GM23248 (cell line): ENCODE results near the gene RBMS1. TPM values are rescaled to one million over a fixed set of nuclear protein-coding genes. Genes with fewer than 3 reads are reported as not detected.

Experiments
- DNase-seq: peaks from one replicate; pipeline ENCODE4 v3.0.0-alpha.2; 2015
- H2AFZ ChIP-seq: fragments of 200-600 bp; sonication (generic); 2 replicates; pipeline ENCODE4 v1.6.1; 2016; ENCODE audit warnings: antibody characterized with exemption
- H3F3A ChIP-seq: fragments of 200-600 bp; sonication (generic); 2 replicates; pipeline ENCODE4 v1.6.1; 2016; ENCODE audit warnings: mild to moderate bottlenecking, antibody characterized with exemption, mixed run types; ENCODE audit not compliant: insufficient read depth
- H3K27ac ChIP-seq: fragments of 200-600 bp; sonication (generic); 2 replicates; pipeline ENCODE4 v1.5.1; 2016; ENCODE audit warnings: mild to moderate bottlenecking
- H3K27me3 ChIP-seq: fragments of 200-600 bp; sonication (generic); replicated peaks from 2 replicates; pipeline ENCODE4 v1.6.1; 2016; ENCODE audit warnings: mild to moderate bottlenecking; ENCODE audit not compliant: insufficient read depth
- H3K36me3 ChIP-seq: fragments of 200-600 bp; sonication (generic); 2 replicates; pipeline ENCODE4 v1.6.1; 2016; ENCODE audit warnings: low read depth, mild to moderate bottlenecking
- H3K4me1 ChIP-seq: fragments of 200-600 bp; sonication (generic); 2 replicates; pipeline ENCODE4 v1.6.1; 2016; ENCODE audit warnings: mild to moderate bottlenecking; ENCODE audit not compliant: insufficient read depth
- H3K4me2 ChIP-seq: fragments of 200-600 bp; sonication (generic); one replicate; pipeline ENCODE4 v1.6.1; 2016; ENCODE audit warnings: mild to moderate bottlenecking; ENCODE audit not compliant: unreplicated experiment
- H3K4me3 ChIP-seq: fragments of 200-600 bp; sonication (generic); 2 replicates; pipeline ENCODE4 v1.5.1; 2016; ENCODE audit warnings: mild to moderate bottlenecking
- H3K79me2 ChIP-seq: fragments of 200-600 bp; sonication (generic); 2 replicates; pipeline ENCODE4 v1.6.1; 2016; ENCODE audit warnings: mild to moderate bottlenecking; ENCODE audit not compliant: insufficient read depth
- H3K9ac ChIP-seq: fragments of 200-600 bp; sonication (generic); 2 replicates; pipeline ENCODE4 v1.6.1; 2016; ENCODE audit warnings: mild to moderate bottlenecking
- H3K9me2 ChIP-seq: fragments of 200-600 bp; sonication (generic); 2 replicates; pipeline ENCODE4 v1.6.1; 2016; ENCODE audit warnings: mixed run types, mild to moderate bottlenecking, moderate library complexity; ENCODE audit not compliant: insufficient read depth
- H3K9me3 ChIP-seq: fragments of 200-600 bp; sonication (generic); one replicate; pipeline ENCODE4 v1.6.1; 2017; ENCODE audit warnings: low read depth
- H4K20me1 ChIP-seq: fragments of 200-600 bp; sonication (generic); 2 replicates; pipeline ENCODE4 v1.6.0; 2016; ENCODE audit not compliant: insufficient read depth
- EZH2 ChIP-seq: fragments of 200-600 bp; sonication (generic); IDR thresholded peaks from 2 replicates; pipeline ENCODE4 v1.6.1; 2018; ENCODE audit warnings: antibody characterized with exemption, mild to moderate bottlenecking; ENCODE audit not compliant: insufficient read depth, poor library complexity, severe bottlenecking
- EZH2phosphoT487 ChIP-seq: fragments of 200-600 bp; sonication (generic); IDR thresholded peaks from 2 replicates; pipeline ENCODE4 v1.6.1; 2018; ENCODE audit warnings: antibody characterized with exemption, moderate library complexity, mild to moderate bottlenecking, low read depth; ENCODE audit not compliant: insufficient read depth
- WGBS, 2 experiments: methylation state at CpG; one replicate each; pipeline ENCODE4 v1.1.6; 2015 to 2017; ENCODE audit warnings: low lambda C conversion rate in 2 of 2, low coverage in 1 of 2; ENCODE audit errors: missing lambda C conversion rate in 2 of 2; 5-methylcytosine and 5-hydroxymethylcytosine counted together
- in situ Hi-C: fragments of 300-500 bp; cut with MboI; formaldehyde crosslinking; loops from 2 replicates; pipeline ENCODE4 v1.15.0; 2020
- polyA plus RNA-seq: library from polyadenylated mRNA; unstranded; fragments of >200 nt; fragmentation: Nextera tagmentation; extraction: Ambion mirVana; gene quantifications from 2 replicates; pipeline ENCODE4 v1.2.1, GENCODE V29; 2016
- total RNA-seq: library from RNA; depleted of rRNA; stranded (reverse); fragments of >200 nt; shearing (Covaris generic); gene quantifications from 2 replicates; pipeline ENCODE4 v1.2.3, GENCODE V29; 2014

The RBMS1 gene
- total and polyA plus RNA-seq, 2 experiments from 2014 or later = 72.3 to 91.7 TPM

DNA sequence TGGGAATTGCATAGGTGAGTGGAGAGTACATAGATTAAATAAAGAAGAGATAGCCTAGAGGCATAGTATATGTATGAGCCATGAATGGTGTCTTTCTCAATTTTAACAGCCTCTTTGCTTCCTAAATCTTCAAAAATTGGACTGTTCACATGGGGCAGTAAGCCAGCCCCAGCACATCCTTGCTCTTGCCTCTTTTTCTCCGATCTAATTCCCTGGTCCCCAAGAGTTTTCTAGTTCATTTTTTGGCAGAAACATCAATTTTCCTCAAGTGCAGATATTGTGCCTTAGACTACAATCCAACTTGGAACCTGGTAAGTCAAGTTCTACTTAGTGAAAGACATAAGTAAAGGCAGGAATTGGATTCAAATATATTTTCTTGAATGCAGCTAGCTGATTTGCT is 243.7 kb downstream of the RBMS1 start:
- TF ChIP-seq EZH2 = no peak
- H3K27ac ChIP-seq = no peak overlapping the region
- no peaks in the 10 kb centered on the region for H3K9me2 ChIP-seq
- no peaks in the 10 kb centered on the region for H3K27me3 ChIP-seq
- no peak overlapping the region for H3K9ac ChIP-seq
- no peaks in the 10 kb centered on the region for H3K36me3 ChIP-seq
- in situ Hi-C loops = loop anchor here (25.0 kb wide), 1 partner anchor 138 kb away; no protein-coding TSS in a partner anchor
- H3K79me2 ChIP-seq = no peaks in the 10 kb centered on the region
- 92 to 100% methylated on average over 1 of the region's 1 CpG for WGBS, 2 experiments
- H2AFZ ChIP-seq = no peak overlapping the region
- DNase-seq = no peak
- no peaks in the 10 kb centered on the region for H4K20me1 ChIP-seq
- no peak overlapping the region for H3K4me2 ChIP-seq
- H3F3A ChIP-seq = no peaks in the 10 kb centered on the region
- H3K9me3 ChIP-seq = no peaks in the 10 kb centered on the region
- peaks cover 10% of the 10 kb centered on the region for H3K4me1 ChIP-seq
- no peak overlapping the region for H3K4me3 ChIP-seq

DNA sequence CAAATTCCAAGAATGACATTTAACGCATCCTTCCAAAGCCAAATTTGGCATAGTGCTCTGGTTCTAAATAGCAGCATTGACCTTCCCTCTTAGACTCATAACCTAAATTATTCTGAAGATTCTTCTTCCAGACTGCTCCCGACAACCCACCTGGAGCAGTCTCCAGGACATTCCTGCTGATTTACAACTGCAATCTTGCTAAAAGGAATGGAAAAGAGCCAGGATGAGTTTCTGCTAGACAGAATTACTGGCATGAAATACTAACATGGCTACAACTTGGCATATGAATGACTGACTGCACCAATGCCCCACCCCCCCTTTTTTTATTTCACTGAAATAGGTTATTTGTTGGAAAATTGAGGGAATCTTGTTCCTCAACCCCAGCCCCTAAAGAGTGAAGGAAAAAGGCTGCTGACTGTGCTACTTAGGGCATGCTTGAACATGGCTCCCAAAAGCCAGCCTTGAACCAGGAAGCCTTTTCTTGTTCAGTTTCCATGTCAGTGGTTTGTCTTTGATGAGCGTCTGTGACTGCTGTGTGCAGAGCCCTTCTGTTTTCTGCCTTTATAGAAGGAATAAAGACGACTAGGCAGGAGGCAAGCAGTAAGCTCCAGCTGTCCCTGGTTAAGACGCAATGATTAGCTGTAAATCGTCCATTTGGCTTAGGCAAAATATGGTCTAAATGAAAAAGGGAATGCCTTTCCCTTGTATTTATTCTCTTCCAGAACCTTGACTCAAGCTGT is 246.1 kb downstream of the RBMS1 start:
- H4K20me1 ChIP-seq = no peaks in the 10 kb centered on the region
- no peaks in the 10 kb centered on the region for H3K9me2 ChIP-seq
- H3K27me3 ChIP-seq = no peaks in the 10 kb centered on the region
- no peaks in the 10 kb centered on the region for H3K36me3 ChIP-seq
- DNase-seq = no peak
- H3K79me2 ChIP-seq = no peaks in the 10 kb centered on the region
- no peak overlapping the region for H3K4me2 ChIP-seq
- H3K9ac ChIP-seq = no peak overlapping the region
- no peak overlapping the region for H2AFZ ChIP-seq
- no peak overlapping the region for H3K27ac ChIP-seq
- peaks cover 5% of the 10 kb centered on the region for H3K4me1 ChIP-seq
- no peaks in the 10 kb centered on the region for H3K9me3 ChIP-seq
- in situ Hi-C loops = no loop called here
- 45 to 55% methylated on average over 6 of the region's 6 CpGs for WGBS, 2 experiments
- no peak overlapping the region for H3K4me3 ChIP-seq
- peaks cover 1% of the 10 kb centered on the region; the same call in 1 of the 2 replicates for H3F3A ChIP-seq
- no peak for TF ChIP-seq EZH2
- no peak for TF ChIP-seq EZH2phosphoT487

DNA sequence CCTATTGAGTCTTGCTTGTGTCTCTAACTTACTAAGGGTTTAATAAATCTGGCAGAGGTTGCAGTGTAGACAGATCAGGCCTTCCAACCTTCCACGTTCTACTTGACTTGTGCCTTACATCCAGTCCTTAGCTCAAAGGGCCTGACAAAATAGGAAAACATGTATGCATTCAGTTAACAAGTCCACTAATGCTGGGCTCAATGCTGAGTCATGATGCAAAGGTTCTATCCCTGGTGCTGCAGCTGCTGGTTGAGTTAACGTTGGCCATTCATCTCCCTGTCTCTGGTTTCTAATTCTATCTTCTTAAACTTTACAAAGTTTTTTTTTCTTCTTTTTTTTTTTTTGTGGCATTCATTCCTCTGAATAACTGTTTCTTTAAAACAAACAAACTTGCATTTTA is 247.3 kb downstream of the RBMS1 start:
- in situ Hi-C loops = no loop called here

GRCh38 chr2:160245614-160246155 is 247.9 kb downstream of the RBMS1 start:
- H3K4me2 ChIP-seq = no peak overlapping the region
- WGBS, 2 experiments = 89 to 91% methylated on average over 5 of the region's 5 CpGs
- H3K27me3 ChIP-seq = no peaks in the 10 kb centered on the region
- no peak for DNase-seq
- H3K9ac ChIP-seq = no peak overlapping the region
- H3K9me3 ChIP-seq = no peaks in the 10 kb centered on the region
- H3K4me3 ChIP-seq = no peak overlapping the region
- H4K20me1 ChIP-seq = no peaks in the 10 kb centered on the region
- in situ Hi-C loops = no loop called here
- H3K9me2 ChIP-seq = no peaks in the 10 kb centered on the region
- TF ChIP-seq EZH2 (no peak), EZH2phosphoT487 (no peak)
- H3K36me3 ChIP-seq = no peaks in the 10 kb centered on the region
- H3K79me2 ChIP-seq = no peaks in the 10 kb centered on the region
- no peak overlapping the region for H2AFZ ChIP-seq
- peaks cover 17% of the 10 kb centered on the region for H3K4me1 ChIP-seq
- H3F3A ChIP-seq = peaks cover 15% of the 10 kb centered on the region; the same call in 1 of the 2 replicates
- H3K27ac ChIP-seq = no peak overlapping the region

More for the DNA sequence above, 247.3 kb downstream of the RBMS1 start:
- no peaks in the 10 kb centered on the region for H3K9me3 ChIP-seq
- no peaks in the 10 kb centered on the region for H3K27me3 ChIP-seq
- H3F3A ChIP-seq = peaks cover 12% of the 10 kb centered on the region; the same call in 1 of the 2 replicates
- TF ChIP-seq EZH2phosphoT487 (no peak), EZH2 (no peak)
- no peaks in the 10 kb centered on the region for H3K36me3 ChIP-seq
- no peaks in the 10 kb centered on the region for H3K9me2 ChIP-seq
- 86 to 97% methylated on average over 2 of the region's 2 CpGs for WGBS, 2 experiments
- no peaks in the 10 kb centered on the region for H4K20me1 ChIP-seq
- peaks cover 16% of the 10 kb centered on the region for H3K4me1 ChIP-seq
- no peak overlapping the region for H3K27ac ChIP-seq
- H3K4me2 ChIP-seq = no peak overlapping the region
- H3K4me3 ChIP-seq = no peak overlapping the region
- H3K79me2 ChIP-seq = no peaks in the 10 kb centered on the region
- no peak for DNase-seq
- no peak overlapping the region for H3K9ac ChIP-seq
- no peak overlapping the region for H2AFZ ChIP-seq
